DMS153 treated with DMSO at 0.1 percent for 48 hours (cell line): ENCODE measurements around the gene DLG2.
A peak's percentile ranks its signal among the peaks of the same experiment; 100 is the strongest.
"Not testable (repeated sequence)": the region's sequence is repeated elsewhere in the genome, so short reads cannot be mapped to it uniquely, and the experiment has no call there.

ENCODE experiments used
- DNase-seq: peaks from one replicate; lab custom pipeline; 2025; ENCODE audit not compliant: unreplicated experiment; lab: John Stamatoyannopoulos, UW

Gene DLG2

DNA sequence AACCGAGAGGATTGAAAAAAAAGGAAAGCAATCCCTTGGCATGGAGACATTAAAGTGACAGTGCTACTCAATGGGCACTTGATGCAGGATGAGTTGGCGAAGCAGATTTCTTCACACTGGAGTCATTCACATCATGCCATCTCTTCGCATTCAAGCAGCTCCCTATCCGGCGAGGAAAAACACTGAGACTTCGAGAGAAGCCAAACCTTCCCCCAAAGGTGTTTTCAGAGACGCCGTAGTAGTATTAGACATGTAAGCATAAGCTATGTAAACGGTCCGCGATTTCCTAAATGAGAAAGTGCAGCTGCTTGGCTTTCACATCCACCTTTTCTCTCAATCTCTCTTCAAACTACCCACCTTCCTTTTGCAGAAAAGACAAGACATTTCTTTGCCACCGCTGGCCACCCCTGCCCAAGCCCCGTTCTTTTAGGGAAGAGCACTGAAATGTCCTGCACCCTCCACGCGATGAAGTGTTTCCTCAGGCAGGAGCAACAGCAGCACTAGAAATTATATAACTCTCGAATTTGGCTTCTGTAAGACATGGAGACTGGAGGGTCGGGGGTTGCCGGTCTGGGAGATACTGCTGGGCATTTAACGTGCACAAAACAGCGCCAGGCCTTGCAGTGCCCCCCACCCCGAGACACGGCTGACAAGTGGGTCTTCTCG lies at the start of gene DLG2:
TSS of gene DLG2 (minus strand) at position 13 of the 666 bp plus-strand sequence.
- DNase-seq, result no peak

DNA sequence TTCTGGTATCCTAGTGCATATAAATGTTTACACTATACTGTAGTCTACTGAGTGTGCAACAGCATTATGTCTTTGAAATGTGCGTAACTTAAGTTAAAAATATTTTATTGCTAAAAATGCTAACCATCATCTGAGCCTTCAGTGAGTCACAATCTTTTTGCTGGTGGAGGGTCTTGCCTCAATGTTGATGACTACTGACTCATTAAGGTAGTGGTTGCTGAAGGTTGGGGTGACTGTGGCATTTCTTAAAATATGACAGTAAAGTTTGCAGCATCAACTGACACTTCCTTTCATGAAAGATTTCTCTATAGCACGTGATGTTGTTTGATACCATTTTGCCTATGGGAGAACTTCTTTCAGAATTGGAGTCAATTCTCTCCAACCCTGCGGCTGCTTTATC lies 46.2 kb upstream of the DLG2 start:
- DNase-seq, result no peak

DNA sequence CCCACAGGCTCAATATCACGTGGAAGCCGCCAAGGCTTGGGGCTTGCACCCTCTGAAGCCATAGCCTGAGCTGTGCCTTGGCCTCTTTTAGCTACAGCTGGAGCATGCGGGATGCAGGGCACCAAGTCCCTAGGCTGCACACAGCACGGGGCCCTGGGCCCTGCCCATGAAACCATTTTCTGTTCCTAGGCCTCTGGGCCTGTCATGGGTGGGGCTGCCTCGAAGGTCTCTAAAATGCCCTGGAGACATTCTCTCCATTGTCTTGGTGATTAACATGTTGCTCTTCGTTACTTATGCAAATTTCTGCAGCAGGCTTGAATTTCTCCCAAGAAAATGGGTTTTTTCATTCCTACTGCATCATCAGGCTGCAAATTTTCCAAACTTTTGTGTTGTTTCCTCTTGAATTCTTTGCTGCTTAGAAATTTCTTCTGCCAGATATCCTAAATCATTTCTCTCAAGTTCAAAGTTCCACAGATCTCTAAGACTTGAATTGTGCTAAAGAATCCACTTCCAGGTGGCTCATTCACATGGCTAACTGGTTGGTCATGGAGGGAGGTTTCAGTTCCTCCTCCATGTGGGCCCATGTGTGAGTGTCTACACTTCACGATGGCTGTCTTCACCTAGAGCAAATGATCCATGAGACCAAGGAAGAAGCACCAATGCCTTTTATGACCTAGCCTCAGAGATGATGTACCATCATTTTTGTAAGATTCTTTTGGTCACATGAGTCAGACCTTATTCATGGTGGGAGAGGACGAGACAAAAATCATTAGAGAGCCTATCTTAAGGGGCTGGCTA lies 45.2 kb upstream of the DLG2 start:
- no peak for DNase-seq

DNA sequence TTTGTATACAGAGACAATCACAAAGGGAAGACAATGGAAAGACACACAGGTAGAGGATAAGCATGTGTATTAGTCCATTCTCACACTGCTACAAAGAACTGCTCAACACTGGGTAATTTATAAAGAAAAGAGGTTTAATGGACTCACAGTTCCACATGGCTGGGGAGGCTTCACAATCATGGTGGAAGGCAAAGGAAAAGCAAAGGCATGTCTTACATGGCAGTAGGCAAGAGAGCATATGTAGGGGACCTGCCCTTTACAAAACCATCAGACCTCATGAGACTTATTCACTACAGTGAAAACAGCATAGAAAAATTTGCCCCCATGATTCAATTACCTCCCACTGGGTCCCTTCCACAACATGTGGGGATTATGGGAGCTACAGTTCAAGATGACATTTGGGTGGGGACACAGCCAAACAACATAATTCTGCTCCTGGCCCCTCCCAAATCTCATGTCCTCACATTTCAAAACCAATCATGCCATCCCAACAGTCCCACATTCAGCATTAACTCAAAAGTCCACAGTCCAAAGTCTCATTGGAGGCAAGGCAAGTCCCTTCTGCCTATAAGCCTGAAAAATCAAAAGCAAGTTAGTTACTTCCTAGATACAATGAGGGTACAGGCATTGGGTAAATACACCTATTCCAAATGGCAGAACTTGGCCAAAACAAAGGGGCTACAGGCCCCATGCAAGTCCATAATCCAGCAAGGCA lies 44.0 kb upstream of the DLG2 start:
- DNase-seq, result not testable (repeated sequence)

DNA sequence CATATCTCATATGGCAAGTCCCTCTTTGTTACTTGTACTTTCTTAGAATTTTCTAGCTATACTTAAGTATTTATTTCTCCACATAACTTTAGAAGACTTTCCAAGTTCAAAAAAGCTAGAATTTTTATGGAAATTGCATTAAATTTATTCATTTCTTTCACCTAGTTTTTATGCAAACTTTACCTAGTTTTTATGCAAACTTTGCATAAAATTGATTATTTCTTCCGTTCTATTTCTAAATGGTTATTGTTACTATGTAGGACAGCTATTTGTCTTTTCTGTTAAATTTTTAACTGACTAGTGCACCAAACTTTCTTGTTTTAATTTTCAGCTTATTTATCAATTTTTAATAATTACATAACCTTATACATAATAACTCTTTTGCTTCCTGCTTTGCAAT lies 41.0 kb upstream of the DLG2 start:
- no peak for DNase-seq

DNA sequence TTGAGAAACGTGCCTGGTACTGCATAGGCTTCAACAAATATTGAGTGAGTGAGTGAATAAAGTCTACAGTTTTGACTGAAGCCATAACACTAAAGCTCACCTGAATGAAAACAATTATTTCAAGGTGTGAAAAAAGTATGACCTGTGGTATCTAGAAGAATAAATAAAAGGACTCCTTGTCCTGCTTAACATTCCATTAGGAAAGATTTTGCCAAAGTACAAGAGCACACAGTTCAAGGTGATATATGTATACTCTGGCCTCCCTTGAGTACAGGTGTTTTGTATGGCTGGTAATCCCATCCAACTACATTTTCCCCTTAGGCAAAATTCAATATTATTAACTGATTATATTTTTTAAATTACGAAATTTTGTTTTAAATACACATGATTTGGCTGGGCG lies 39.5 kb upstream of the DLG2 start:
- no peak for DNase-seq

DNA sequence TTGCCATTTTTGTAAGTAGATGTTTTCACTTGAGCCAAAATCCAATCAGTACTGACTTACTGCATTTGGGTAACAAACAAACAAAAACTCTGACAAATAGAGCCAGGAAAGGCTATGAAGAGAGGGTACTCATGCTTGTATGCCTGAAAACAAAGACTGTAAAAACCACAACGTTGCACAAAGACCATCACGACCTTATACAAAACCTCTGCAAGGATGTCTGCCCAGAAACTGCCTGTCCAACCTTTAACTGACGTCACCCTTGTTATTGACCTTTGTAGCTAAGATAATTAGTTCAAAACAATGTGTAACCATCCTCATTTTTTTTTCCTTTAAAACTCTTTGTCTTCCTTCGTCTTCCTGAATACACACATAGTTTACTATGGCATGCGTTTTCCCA lies 38.6 kb upstream of the DLG2 start:
- no peak for DNase-seq

DNA sequence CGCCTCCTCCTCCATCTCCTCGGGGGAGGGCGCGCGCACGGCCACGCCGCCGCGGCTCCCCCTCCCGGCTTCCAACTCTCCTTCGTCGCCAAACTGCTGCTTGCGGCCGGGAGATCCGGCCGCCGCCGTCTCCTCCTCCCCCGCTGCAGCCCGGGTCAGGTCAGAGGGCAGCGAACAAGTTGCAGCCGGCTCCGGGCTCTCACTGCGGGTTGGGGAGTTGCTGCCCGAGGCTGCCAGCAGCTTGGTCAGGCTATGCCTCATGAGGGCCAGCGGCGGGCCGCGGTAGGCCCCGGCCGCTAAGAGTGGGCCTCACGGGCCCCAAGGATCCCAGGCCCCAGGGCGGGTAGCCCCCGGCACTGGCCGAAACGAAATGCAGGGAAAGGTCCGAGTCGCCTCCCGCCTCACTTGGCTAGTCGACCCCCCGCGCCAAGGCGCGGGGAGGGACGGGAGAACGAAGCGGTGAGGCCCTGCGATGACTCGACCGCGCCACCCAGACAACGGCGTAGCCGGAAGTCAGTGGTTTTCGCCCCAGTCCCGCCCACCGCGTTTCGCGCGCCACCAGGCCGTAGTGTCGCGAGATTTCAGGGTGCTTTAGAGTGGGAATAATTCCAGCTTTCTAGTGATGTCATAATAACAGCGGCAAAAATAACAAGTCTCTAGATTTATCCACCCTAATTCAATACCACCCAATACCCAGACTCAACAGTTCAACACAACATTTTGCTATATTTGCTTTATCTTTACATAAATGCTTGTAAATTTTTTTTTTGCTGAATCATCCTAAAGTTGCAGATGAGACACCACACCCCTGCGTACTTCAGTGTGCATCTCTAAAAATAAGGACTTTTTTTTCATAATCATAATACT lies 37.7 kb upstream of the DLG2 start, which contains the start of gene CREBZF:
TSS of gene CREBZF (minus strand) at position 515 of the 867 bp plus-strand sequence. CDS start at position 261, 254 bp downstream.
- DNase-seq, result peak; percentile 90

DNA sequence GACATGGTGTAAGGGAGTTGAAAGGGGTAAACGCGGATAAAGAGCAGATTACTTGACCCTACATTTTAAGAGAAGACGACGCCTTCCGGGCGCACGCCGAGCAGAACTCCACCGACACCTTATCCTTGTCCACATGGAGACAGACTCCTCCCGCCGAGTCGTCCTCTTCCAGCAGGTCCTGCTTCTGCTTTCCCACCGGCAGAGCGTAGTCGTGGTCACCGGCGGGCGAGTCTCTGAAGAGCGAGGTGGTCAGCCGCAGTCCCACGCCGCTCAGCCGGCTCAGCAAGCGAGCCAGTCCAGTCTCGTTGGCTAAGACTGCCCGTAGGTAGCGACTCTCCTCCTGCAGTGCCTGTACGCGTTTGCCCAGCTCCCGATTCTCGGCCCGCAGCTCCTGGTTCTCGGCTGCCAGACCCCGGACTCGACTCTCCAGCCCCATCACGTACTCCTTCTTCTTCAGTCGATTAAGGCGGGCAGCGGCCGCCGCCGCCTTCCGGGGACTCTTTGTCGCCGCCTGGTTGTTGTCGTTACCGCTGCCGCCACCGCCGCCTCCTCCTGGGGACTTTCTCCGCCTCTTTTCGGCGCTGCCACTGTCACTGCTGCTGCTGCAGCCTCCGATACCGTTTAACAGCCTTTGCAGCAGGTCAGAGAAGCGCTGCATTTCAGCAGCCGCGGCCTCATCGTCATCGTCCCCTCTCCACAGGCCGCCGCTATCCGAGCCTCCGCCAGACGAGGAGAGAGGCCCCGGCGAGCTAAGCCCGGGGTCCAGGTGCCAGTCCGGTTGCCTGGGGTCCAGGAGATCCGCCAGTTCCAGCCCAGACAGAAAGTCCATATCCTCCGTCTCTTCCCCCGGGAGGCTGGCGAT lies 36.8 kb upstream of the DLG2 start:
- DNase-seq, result peak; percentile 44

DNA sequence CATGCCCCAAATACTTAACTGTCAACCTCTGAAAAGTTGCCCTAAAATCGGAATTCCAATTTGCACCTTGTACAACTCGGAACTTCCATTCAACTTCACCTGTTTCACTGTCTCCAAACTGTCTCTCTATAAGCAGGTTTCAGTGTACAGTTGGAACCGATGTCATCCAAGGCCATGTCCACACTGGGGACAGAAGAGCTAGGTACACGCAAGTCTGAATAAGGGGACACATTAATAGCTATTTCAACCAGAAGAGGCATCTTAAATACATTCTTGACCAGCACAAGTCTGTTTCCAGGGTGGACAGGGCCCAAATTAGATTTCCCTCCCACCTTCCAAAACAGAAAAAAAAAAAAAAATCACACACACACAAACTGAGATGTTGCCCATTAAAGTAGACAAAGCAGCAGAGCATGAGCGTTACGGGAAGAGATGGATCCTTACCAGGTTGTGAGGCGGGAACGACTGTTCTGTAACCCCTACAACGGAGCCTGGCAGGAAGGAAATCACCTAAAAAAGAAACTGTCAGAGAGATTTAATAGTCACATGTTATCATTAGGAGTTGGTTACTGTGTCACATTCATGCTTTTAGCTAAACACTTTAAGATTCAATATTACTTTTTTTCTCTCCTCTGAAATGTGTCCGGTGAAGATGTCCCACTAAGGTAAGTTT lies 36.1 kb upstream of the DLG2 start:
- DNase-seq, result no peak

DNA sequence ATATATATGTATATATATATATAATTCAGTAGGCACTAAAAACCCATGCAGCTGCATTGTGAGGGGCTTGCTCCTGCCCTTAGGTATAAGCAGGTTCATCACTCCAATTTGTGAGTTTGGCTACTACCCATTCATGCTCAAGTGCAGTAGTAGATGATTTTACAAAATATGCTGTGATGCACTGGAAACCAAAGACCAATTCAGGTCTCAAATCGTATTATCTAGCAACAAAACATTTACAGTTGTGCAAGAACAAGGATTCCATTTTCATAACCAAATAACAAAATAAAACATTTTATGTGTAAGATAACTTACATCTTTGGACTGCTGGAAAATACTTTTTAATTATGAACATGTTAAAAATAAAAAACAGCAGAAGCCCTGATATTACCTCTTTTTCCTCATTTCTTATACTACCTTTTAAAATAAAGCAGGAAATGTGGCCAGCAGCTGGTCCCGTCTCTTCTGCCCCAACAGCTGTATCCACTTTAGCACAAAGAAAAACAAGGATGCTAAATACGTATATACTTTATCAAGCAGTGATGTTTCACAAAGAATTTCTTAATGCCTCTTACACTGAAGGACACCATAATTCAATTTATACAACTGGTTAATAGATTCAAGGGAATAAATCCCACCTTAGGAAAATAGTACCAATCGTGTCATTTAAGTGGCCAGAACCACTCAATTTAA lies 35.0 kb upstream of the DLG2 start:
- no peak for DNase-seq

DNA sequence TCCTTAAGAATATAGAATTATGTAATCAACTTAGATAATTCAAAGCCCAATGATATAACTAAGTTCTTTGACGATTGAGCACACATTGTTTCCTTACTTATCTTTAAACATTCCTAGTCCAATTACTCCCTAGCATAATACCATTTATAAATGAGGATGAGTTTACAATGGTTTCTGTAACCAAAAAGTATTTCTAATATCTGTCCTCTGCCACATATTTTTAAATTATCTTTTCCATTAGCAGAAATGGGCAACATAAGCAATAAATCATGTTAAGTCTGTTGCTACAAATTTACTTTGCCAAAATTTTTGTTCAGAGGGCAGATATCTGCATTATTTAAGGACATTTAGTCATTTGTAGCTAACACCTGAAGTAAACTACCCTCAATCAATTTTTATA lies 31.0 kb upstream of the DLG2 start:
- DNase-seq, result no peak

DNA sequence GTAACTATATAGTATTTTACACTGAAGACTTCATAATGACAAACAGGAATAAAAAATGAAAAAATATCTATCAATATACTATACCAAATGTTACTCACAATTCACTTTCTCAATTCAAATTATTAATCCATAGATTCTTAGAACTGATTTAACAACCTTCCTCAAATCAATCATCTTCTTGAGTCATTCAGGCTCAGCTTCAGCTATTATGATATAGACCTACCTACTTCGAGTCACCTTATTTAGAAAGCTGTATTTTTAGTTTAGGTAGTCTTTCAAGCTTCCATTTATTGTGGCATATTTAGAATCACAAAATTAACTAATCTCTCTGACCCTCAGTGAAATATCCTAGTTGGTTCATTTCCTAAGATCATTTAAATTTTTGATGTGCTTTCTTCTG lies 29.6 kb upstream of the DLG2 start:
- DNase-seq, result no peak

DNA sequence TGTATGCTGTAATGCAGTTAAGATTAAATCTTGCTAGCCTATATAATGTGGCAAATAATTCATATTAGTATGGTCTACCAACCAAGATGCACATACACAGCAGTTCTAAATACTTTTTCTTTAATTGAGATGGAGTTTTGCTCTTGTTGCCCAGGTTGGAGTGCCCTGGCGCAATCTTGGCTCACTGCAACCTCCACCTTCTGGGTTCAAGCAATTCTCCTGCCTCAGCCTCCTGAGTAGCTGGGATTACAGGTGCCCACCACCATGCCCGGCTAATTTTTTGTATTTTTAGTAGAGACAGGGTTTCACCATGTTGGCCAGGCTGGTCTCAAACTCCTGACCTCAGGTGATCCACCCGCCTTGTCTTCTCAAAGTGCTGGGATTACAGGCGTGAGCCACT lies 27.2 kb upstream of the DLG2 start:
- not testable (repeated sequence) for DNase-seq

DNA sequence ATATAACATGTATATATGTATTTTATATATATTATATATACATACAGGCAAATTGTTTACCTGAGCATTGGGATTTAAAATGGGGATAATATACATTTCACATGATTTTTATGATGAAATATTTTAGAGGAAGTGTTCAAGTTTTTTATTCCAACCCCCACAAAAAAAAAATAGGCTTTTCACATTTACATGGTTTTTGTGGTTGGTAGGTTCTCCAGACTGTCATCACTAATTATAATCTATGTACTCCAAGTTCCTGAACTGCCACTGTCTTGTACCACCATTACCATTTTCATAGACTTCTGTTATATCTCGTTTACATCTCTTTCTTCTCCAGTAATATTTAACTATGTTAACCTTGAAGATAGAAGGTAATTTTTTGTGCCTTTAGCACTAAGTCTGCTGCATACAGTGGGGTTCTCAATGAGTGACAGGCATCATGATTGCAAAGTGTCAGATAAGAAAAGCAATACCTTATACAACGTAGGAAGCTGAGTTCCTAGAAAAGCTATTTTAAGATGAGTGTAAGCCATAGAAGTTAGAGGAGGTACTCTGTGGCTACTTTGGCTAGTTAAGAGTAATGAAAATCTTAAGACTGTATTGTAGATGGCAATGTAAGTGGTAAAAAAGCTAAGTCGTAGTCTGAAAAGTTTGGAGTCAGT lies 25.8 kb upstream of the DLG2 start:
- no peak for DNase-seq

DNA sequence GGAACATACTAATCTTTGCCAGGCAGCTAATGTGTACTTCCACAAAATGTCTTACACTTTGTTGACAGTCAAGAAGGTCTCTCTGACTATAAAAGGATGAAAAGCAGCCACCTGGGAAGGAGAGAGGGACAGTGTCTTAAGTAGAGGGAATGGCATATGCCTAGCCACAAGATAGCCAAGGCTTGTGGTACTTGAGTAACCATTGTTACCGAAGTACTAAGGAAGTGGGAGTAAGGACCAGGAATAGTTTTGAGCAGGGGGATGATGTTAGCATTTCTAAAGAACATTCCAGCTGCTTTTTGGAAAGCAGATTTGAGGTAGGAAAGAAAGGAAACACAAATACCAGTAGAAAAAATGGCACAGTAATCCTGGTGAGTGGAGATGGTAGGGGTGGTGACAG lies 24.0 kb upstream of the DLG2 start:
- DNase-seq, result no peak

DNA sequence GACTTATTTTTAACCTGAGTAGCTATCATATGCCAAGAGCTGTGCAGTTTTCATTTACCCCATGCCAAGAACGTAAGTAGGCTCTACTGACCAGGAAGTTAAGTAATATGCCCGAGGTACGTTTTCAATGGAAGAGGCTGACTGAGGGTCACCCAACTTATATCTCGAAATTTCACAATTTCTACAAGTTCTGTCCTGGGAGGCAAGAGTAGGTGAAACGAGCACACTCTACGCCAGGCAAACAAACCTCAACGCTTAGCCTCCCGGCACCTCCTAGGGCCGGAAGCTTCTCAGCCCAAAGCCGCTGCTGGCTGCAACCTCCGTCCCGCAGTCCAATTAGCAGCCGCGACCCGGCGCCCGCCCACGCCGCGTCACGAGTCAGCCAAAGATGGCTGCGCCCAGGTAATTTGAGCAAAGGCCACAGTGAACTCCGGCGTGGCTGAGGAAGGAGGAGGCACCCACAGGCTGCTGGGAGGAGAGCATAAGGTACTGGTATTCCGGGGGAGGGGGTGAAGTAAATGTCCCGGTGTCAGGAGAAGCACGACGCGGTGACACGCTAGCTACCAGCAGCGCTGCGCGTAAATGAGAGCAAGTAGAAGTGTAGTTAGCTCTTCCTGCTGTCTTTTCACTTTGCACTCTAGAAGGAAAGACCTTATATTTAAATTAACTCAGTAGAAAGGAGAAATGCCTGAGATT lies 20.6 kb upstream of the DLG2 start, which contains the start of gene TMEM126A:
TSS of gene TMEM126A (plus strand) at position 364 of the 696 bp plus-strand sequence. CDS start 2,289 bp downstream, outside the sequence.
- peak; percentile 72 for DNase-seq

DNA sequence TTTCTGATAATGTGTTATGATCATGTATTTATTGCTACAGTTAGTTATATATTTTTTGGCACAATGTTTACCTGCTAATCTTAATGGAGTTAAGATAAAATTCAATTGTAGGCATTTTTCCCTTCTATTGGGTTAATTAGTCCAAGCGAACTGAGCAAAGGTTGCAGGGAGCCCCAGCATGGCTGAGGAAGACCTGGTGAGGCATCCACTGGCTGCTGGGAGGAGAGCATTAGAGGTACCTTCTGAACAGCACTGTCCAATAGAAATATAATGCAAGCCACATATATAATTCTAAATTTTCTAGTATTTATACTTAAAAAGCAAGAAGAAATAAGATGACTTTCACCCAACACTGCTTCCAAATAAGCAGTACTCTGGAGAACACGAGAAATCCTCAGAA lies 19.9 kb upstream of the DLG2 start:
- DNase-seq, result no peak
